ENCODE measurements around the gene PLPP7. TPM values are rescaled to one million over a fixed set of nuclear protein-coding genes. Genes with fewer than 3 reads are reported as not detected.
"Not testable (repeated sequence)": the region's sequence is repeated elsewhere in the genome, so short reads cannot be mapped to it uniquely, and the experiment has no call there.

PLPP7 gene
- total and polyA plus RNA-seq, 5 donors, result 96.3 to 160 (median 109) TPM

- intact Hi-C loops (cut with DNase I), result no loop called here
- no peaks in the 10 kb centered on the region for H3K9me3 ChIP-seq (ENCODE audit: control insufficient read depth, low read length)
- WGBS, result 46% methylated on average over 26 of the region's 26 CpGs
- ATAC-seq, result peak; percentile 2 to 10
- peaks cover 19% of the 10 kb centered on the region for H3K4me1 ChIP-seq (ENCODE audit: control insufficient read depth, insufficient read depth, low read length)
- no peaks in the 10 kb centered on the region for H3K27me3 ChIP-seq (ENCODE audit: control insufficient read depth, insufficient read depth)
- no peak overlapping the region for H3K4me3 ChIP-seq (ENCODE audit: low read length)
- peak overlapping the region; percentile 75 for H3K27ac ChIP-seq (ENCODE audit: low read length)
- peak in 2 of 3 donors; percentile 36 to 68 for DNase-seq
These were observed 23.0 kb upstream of the PLPP7 start for GRCh38 chr9:131266266-131267229.

DNA sequence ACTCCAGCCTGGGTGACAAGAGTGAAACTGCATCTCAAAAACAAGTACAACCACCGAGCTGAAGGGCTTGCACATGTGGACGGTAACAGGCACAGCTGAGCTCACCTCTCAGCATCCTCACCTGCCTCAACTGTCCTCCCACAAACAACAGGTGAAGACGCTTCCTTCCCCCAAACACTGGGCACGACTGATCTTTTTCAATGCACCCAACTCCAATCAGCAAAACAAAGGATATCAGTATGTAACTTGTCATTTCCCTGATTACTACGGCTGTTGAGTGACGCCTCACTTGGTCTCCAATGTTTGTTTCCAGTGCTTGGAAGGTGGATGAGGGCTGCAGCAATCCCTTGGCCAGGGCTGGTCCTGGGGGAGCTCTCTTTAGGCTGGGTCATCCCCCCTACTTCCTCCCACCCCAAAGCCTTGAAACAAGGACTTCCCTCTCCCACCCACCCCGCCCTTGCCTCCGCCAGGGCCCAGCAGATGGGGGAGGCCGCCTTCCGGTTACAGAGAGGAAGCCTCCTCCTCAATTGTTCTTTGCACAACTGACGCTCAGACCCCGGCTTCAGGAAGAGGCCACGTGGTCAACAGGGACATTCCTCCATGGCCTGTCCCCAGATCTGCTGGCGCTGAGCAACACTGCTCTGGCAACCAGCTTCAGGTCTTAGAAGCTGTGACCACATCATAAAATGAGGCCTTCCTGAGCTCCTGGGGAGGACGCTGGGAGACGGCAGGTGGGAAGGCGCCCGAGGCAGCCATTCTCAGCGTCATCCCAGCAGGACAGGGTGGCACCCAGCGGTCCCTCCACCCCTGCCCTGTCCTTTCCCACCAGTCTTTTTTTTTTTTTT lies 19.1 kb upstream of the PLPP7 start:
- no peaks in the 10 kb centered on the region for H3K27me3 ChIP-seq (ENCODE audit: control insufficient read depth, insufficient read depth)
- intact Hi-C loops (cut with DNase I), result loop anchor here in 2 of 4 donors (10.0 kb wide), 2 partner anchors 86 to 96 kb away; no protein-coding TSS in a partner anchor
- no peaks in the 10 kb centered on the region for H3K9me3 ChIP-seq (ENCODE audit: control insufficient read depth, low read length)
- ATAC-seq (peak; percentile 70 to 84), DNase-seq (peak; percentile 84 to 93 (median 92))
- H3K4me1 ChIP-seq (ENCODE audit: control insufficient read depth, insufficient read depth, low read length), result peaks cover 19% of the 10 kb centered on the region
- WGBS, result 21% methylated on average over 20 of the region's 20 CpGs
- peak overlapping the region; percentile 90 for H3K27ac ChIP-seq (ENCODE audit: low read length)
- no peak overlapping the region for H3K4me3 ChIP-seq (ENCODE audit: low read length)

DNA sequence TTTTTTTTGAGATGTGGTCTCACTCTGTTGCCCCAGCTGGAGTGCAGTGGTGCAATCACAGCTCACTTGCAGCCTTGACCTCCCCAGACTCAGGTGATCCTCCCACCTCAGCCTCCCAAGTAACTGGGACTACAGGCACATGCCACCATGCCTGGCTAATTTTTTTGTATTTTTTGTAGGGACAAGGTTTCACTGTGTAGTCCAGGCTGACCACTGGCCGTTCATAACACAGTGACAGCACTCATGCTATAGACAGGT lies 18.6 kb upstream of the PLPP7 start:
- H3K4me3 ChIP-seq (ENCODE audit: low read length); ATAC-seq; H3K9me3 ChIP-seq (ENCODE audit: control insufficient read depth, low read length); DNase-seq; H3K27me3 ChIP-seq (ENCODE audit: control insufficient read depth, insufficient read depth): not testable (repeated sequence)
- intact Hi-C loops (cut with DNase I), result loop anchor here in 2 of 4 donors (10.0 kb wide), 2 partner anchors 86 to 96 kb away; no protein-coding TSS in a partner anchor
- 63% methylated on average over 1 of the region's 1 CpG for WGBS
- Histone ChIP-seq H3K27ac (ENCODE audit: low read length) (peak overlapping the region; percentile 90), H3K4me1 (ENCODE audit: control insufficient read depth, insufficient read depth, low read length) (peaks cover 15% of the 10 kb centered on the region)

DNA sequence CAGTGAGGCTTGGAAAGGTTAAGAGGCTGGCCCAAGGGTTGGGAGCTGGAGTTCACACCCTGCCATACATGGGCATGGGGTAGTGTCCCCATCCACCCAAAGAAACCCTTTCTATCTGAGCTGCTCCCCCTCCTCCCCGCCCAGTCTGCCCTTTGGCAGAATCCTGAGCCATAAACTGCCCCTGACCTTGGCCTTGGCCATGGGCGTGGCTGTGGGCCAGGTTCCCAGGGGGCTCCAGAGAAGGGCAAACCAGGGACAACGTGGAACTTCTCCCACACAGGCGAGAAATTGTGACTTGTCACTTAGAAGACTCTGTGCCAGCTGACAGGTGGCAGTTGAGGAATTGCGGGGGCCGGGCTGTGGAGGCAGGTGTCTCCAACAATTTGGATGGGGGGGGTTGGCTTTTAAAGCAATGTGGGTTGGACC lies 18.0 kb upstream of the PLPP7 start:
- H3K4me1 ChIP-seq (ENCODE audit: control insufficient read depth, insufficient read depth, low read length), result peaks cover 10% of the 10 kb centered on the region
- H3K4me3 ChIP-seq (ENCODE audit: low read length), result no peak overlapping the region
- peak overlapping the region; percentile 90 for H3K27ac ChIP-seq (ENCODE audit: low read length)
- H3K27me3 ChIP-seq (ENCODE audit: control insufficient read depth, insufficient read depth), result no peaks in the 10 kb centered on the region
- no peak for ATAC-seq
- WGBS, result 52% methylated on average over 6 of the region's 6 CpGs
- intact Hi-C loops (cut with DNase I), result loop anchor here in 2 of 4 donors (10.0 kb wide), 2 partner anchors 87 to 97 kb away; no protein-coding TSS in a partner anchor
- peak in 1 of 3 donors; percentile 78 for DNase-seq
- no peaks in the 10 kb centered on the region for H3K9me3 ChIP-seq (ENCODE audit: control insufficient read depth, low read length)

- H3K9me3 ChIP-seq (ENCODE audit: control insufficient read depth, low read length), result no peaks in the 10 kb centered on the region
- intact Hi-C loops (cut with DNase I), result loop anchor here in 2 of 4 donors (10.0 kb wide), 2 partner anchors 87 to 97 kb away; no protein-coding TSS in a partner anchor
- H3K27ac ChIP-seq (ENCODE audit: low read length), result peak overlapping the region; percentile 89
- peak in 1 of 3 donors; percentile 39 for DNase-seq
- no peak for ATAC-seq
- peaks cover 6% of the 10 kb centered on the region for H3K4me1 ChIP-seq (ENCODE audit: control insufficient read depth, insufficient read depth, low read length)
- 59% methylated on average over 3 of the region's 3 CpGs for WGBS
- H3K27me3 ChIP-seq (ENCODE audit: control insufficient read depth, insufficient read depth), result no peaks in the 10 kb centered on the region
- H3K4me3 ChIP-seq (ENCODE audit: low read length), result peak overlapping the region; percentile 12
These were observed 17.3 kb upstream of the PLPP7 start for GRCh38 chr9:131272212-131272611.

GRCh38 chr9:131273146-131273855 lies 16.2 kb upstream of the PLPP7 start:
- ATAC-seq (peak; percentile 1 to 33), DNase-seq (peak; percentile 63 to 85 (median 83))
- intact Hi-C loops (cut with DNase I), result loop anchor here in 2 of 4 donors (10.0 kb wide), 2 partner anchors 88 to 98 kb away; no protein-coding TSS in a partner anchor
- WGBS, result 37% methylated on average over 22 of the region's 22 CpGs
- no peaks in the 10 kb centered on the region for H3K9me3 ChIP-seq (ENCODE audit: control insufficient read depth, low read length)
- peak overlapping the region; percentile 98 for H3K27ac ChIP-seq (ENCODE audit: low read length)
- no peaks in the 10 kb centered on the region for H3K27me3 ChIP-seq (ENCODE audit: control insufficient read depth, insufficient read depth)
- peaks cover 6% of the 10 kb centered on the region for H3K4me1 ChIP-seq (ENCODE audit: control insufficient read depth, insufficient read depth, low read length)
- peak overlapping the region; percentile 86 for H3K4me3 ChIP-seq (ENCODE audit: low read length)

DNA sequence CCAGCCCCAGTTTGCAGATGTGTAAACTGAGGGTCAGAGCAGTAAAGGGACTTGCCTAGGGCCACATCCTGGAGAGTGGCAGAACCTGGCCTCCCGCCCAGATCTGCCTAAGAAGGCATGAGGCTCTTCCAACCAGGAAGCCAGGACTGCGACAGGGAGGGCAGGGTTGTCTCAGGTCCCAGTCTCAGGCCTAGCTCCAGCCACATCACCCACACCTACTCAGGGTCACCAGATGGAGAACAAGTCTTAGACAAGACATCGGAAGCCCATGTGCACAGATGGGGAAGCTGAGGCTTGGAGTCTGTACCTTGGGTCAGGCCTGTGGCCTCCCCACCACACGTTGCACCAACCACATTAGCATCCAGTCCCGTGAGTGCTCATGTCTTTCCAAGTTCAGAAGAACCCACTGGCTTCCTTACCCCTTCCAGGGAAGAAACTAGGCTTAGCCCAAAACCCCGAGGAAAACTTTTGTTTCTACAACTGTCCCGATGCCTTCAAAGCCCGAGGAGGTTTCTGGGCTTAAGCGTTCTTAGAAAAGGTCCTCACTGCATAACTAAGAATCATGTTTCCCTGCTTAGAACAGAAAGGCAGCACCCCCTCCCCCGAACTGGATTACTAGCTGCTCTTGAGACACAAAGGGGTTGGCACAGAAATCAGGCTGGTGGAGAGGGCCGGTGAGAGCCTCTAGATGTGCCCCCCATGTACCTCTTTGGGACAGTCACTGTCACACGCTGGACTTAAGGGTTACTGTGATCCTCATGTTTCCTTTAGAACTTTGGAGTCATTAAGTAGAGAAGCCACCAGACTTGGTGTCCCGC lies 15.5 kb upstream of the PLPP7 start:
- Histone ChIP-seq H3K9me3 (ENCODE audit: control insufficient read depth, low read length) (no peaks in the 10 kb centered on the region), H3K27me3 (ENCODE audit: control insufficient read depth, insufficient read depth) (no peaks in the 10 kb centered on the region), H3K27ac (ENCODE audit: low read length) (peak overlapping the region; percentile 98), H3K4me1 (ENCODE audit: control insufficient read depth, insufficient read depth, low read length) (peaks cover 6% of the 10 kb centered on the region), H3K4me3 (ENCODE audit: low read length) (peak overlapping the region; percentile 86)
- DNase-seq (peak; percentile 46 to 77 (median 53)), ATAC-seq (no peak)
- intact Hi-C loops (cut with DNase I), result loop anchor here in 3 of 4 donors (2.0 to 10.0 kb wide), 3 partner anchors 89 to 99 kb away; no protein-coding TSS in a partner anchor
- 38% methylated on average over 13 of the region's 13 CpGs for WGBS

DNA sequence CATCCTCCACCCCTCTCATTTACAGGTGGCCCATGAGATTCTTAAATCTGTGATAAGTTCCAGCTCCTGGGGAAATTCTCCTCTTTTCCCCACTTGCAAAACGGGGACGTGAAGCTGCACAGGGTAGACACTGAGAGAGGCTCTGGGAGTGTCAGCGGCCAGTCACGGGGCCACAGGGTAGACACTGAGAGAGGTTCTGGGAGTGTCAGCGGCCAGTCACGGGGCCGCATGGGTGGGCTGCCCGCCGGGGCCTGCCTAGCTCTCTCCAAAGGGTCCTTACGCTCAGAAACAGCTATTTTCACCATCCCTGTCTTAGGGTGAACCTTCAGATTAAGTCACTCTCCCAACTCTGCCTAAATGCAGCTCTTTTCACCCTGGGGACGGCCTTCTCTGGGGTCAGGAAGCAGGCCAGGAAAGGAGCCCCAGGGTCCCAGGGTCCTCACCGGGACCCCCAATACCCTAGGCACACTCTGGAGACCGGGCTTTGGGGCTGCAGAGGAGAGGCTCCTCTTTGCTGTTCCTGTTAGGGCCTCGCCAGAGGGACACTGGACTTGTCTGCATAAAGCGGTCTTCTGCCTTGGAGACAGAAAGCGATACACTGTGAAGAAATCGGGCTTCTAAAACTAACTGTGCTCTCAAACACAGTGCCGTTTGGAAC lies 14.7 kb upstream of the PLPP7 start:
- H3K4me1 ChIP-seq (ENCODE audit: control insufficient read depth, insufficient read depth, low read length), result peaks cover 3% of the 10 kb centered on the region
- intact Hi-C loops (cut with DNase I), result loop anchor here (2.0 to 10.0 kb wide), 6 partner anchors 38 to 100 kb away; no protein-coding TSS in a partner anchor
- no peaks in the 10 kb centered on the region for H3K27me3 ChIP-seq (ENCODE audit: control insufficient read depth, insufficient read depth)
- H3K9me3 ChIP-seq (ENCODE audit: control insufficient read depth, low read length), result no peaks in the 10 kb centered on the region
- ATAC-seq (peak; percentile 39 to 40), DNase-seq (peak; percentile 50 to 84 (median 82))
- 40% methylated on average over 18 of the region's 18 CpGs for WGBS
- peak overlapping the region; percentile 98 for H3K27ac ChIP-seq (ENCODE audit: low read length)
- peak overlapping the region; percentile 86 for H3K4me3 ChIP-seq (ENCODE audit: low read length)

GRCh38 chr9:131275332-131276093 lies 14.0 kb upstream of the PLPP7 start:
- ATAC-seq, result peak; percentile 18 to 25
- H3K27me3 ChIP-seq (ENCODE audit: control insufficient read depth, insufficient read depth), result no peaks in the 10 kb centered on the region
- H3K27ac ChIP-seq (ENCODE audit: low read length), result peak overlapping the region; percentile 98
- peak; percentile 44 to 83 (median 80) for DNase-seq
- 40% methylated on average over 29 of the region's 29 CpGs for WGBS
- peaks cover 3% of the 10 kb centered on the region for H3K4me1 ChIP-seq (ENCODE audit: control insufficient read depth, insufficient read depth, low read length)
- intact Hi-C loops (cut with DNase I), result loop anchor here (2.0 to 10.0 kb wide), 6 partner anchors 38 to 101 kb away; no protein-coding TSS in a partner anchor
- H3K4me3 ChIP-seq (ENCODE audit: low read length), result peak overlapping the region; percentile 86
- no peaks in the 10 kb centered on the region for H3K9me3 ChIP-seq (ENCODE audit: control insufficient read depth, low read length)
